ENCODE results near the gene PRR20G. TPM values are rescaled to one million over a fixed set of nuclear protein-coding genes. Genes with fewer than 3 reads are reported as not detected.

PRR20G gene
- total RNA-seq, 1 experiment from 2014 or later: 0.30 TPM

Other genes with a start within 250 kb of the PRR20G start
- not detected for gene PRR23E, start 94.9 kb downstream of the PRR20G start, total RNA-seq (2021; ENCODE audit: unreplicated experiment)